Muscle of arm (tissue), 12 donors: ENCODE data around the gene AHSA1. TPM values are rescaled to one million over a fixed set of nuclear protein-coding genes. Genes with fewer than 3 reads are reported as not detected.

Experiments used
- DNase-seq: peaks from one replicate; pipeline ENCODE4 v3.0.0-alpha.2; 2013
- polyA plus RNA-seq, 12 donors: library from polyadenylated mRNA; unstranded; fragments of 120-200 nt; gene quantifications; one replicate each; pipeline ENCODE4 v1.2.1, GENCODE V29; 2013; ENCODE audit not compliant: insufficient read length in 12 of 12

AHSA1 gene
- polyA plus RNA-seq, 12 donors, result 95.4 to 171 (median 144) TPM; not detected in 1

DNA sequence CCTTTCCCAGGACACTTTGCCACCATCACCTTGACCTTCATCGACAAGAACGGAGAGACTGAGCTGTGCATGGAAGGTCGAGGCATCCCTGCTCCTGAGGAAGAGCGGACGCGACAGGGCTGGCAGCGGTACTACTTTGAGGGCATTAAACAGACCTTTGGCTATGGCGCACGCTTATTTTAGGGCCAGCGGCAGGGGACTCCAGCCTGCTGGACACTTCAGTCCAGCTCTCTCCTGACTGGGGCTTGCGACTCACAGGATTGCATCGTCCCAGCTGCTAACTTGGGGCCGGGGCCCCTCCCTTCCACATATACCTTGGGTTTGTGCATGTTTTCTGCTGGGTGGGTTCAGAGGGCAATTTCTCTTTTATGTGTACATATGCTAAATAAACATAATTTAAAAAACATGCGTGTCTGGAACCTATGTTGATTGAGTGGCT is 11.2 kb downstream of the AHSA1 start:
- no peak for DNase-seq

DNA sequence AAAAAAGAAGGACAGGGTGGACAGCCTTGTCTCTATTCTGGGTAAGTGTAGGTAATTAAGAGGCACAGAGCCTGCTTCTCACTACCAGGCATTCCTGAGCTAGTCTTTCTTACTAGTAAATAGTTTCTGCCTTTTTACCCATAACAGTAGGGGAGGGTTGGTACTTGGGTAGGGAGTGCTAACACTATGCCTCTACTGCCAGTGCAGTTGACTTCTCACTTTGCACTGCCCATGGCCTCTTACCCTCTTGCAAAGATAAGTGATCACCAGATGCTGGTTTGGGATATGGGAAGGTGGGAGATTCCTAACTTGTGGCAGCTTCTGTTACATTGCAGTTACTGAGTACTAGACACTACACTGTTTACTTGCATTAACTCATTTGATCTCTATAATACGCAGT is 11.6 kb downstream of the AHSA1 start:
- no peak for DNase-seq

DNA sequence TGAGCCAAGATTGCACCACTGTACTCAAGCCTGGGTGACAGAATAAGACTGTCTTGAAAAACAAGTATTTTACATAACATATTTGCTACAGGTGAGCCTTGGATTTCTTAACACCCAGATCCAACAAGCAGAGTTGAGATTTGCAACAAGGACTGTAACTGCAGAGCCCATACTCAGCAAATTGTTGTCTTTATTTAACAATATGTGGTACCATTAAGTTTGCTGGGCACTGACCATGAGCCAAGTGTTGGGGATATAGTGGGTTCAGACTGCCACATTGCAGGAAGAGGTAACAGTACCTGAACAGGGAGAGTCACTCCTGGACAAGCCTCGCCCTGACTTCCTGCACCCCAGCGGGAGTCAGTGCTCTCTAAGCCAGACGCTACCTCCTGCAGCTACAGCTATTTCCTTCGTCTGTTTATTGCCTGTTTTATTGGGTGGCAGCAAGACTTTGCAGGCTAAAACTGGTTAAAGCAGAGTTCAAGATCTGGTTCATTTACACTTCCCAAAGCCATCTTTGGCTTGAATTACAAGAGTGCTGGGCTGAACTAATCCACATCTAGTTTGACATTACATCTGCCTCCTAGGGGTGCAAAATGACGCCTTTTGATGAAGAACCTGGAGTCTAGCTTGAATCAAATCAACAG is 12.5 kb downstream of the AHSA1 start:
- no peak for DNase-seq

DNA sequence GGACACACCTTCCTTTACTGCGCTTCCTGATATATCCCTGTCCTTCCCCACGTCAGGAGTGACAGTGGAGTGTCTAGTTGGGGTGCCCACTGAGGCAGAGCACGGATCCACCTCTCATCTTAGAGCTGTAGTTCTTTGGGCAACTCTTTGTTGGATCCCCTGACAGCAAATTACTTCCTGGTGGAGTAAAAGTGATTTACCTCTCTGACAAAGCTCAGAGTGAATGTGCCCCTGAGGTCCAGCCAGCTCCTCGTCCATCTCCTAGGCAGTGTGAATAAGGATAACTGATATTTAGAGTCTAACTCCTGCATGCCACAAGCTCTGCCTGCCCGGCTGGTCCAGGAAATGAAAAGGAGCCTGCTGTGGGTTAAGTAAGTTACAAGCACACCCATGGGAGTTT is 16.0 kb downstream of the AHSA1 start:
- no peak for DNase-seq

DNA sequence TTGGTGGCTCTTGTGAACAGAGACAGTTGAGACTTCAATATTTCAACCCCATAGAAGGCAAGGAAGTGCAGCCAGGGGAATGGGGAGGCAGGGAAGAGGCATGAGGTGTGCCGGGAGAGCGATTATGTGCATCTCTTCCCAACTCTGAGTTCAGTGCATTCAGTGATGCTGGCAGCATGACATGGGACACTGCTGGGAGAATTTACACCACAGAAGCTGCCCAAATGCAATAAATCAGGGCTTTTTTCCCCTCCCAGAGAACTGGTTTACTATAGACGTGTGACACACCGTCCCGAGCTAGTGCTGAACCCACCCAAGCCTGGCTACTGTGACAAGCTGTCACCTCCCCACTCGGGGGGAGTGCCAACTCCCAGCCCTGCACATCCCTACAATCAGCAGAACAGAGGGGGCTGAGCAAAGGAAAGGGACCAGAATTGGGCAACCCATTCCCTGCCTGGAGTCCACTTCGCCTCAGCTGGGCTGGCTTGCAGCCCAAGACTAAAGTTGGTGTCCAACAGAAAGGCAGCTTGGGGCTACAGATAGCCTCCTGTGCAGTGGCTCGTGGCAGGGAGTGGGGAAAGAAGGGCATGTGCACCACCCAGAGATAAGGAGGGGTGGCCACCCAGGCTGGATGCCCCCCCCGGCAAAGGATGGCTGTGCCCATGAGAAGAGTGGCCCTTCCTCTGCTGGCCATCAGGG is 16.7 kb downstream of the AHSA1 start:
- no peak for DNase-seq

DNA sequence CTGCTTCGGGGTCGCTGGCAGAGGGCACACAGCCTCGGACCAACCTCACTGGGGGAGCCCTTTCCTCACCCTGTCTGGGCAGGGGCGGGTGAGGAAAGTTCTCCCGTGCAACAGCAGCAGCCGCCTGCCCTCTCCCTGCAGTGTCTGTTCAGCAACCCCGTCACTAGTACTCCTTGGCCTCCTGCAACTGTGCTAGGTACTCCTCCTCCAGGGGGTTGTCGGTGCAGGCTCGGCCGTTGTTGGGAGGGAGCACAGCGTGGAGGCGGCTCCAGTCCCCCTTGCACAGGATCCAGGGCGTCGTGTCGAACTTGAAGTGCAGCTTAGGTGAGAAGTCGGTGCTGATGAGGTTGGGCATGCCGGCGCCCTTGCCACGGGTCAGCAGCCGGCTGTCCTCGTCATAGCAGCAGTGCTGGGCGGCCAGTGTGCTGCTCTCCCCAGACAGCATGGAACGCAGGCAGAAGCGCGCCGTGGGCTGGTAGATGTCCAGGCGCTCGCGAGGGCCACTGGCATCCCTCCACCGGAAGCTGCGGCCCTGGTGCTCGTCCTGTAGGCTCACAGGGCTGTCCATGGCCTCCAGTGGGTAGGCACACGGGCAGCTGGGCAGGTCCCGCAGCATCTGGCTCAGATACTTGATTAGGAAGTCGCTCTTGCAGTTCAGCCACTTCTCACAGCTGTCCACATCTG is 17.7 kb downstream of the AHSA1 start:
- no peak for DNase-seq

DNA sequence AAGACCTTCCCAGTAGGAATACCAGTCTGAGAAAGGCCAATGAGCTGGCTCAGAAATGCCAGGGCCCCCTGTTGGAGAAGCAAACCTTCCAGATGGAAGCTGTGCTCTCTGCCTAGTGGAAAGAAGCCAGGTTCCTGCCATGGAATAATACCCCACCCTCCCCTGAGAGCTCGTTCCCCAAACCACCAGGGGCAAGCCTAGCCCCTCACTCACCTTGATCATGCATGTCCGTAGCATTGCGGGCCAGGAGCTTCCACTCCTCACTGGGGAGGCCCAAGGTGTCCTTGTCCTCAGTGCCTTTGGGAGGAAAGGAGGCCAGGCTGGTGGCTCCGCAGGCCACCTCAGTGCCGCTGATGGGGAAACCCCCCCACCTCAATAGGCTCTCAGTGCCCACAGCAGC is 20.1 kb downstream of the AHSA1 start:
- no peak for DNase-seq

DNA sequence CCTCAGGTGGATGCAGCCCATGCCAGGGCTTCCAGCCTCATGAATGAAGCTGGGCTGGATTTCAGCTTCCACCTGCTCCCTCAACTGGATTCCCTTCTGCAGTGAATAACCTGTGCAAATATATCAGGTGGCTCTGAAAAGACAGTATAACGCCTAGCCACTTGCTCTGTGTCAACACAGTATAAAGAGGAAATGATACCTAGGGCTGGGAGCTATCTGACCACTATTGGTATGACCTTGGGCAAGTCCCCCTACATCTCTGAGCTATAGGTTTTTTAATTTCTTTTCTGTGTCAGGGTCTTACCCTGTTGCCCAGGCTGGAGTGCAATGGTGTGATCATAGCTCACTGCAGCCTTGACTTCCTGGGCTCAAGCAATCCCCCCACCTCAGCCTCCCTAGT is 20.9 kb downstream of the AHSA1 start:
- no peak for DNase-seq

DNA sequence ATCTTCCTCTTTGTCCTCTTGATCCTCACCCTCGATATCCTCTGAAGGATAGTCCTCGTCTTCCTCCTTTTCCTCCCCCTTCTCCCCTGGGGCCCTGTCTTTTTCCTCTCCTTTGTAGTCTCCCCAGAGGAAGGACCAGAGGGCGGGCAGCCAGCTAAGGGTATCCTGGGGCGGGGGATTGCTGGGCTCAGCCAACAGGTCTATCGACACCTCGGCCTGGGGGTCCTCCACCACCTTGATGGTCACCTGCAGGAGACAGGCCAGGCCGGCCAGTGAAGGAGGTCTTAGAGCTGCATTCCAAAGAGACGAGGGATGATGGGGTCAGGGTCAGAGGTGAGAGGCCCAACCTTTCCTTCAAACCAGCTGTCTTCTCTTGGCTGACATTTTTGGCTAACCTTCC is 24.5 kb downstream of the AHSA1 start:
- no peak for DNase-seq

DNA sequence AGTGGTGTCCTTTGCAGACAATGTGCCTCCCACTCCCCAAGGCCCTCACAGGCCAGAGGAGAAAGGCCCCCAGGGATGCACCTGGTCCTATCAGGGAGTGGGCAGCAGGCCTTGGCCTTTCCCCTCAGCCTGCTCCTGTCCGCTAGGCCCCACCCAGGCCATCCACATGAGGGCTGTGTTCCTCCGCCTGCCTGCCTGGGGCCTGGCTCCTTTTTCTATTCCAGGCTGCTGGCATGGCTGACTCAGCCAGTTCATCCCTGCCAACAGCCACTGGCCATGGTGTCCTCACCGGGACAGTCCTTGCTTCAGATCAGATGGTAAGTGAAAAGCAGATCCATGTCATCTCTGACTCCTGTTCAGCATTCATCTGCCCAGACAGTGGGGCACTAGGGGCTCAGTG is 27.4 kb downstream of the AHSA1 start:
- no peak for DNase-seq

DNA sequence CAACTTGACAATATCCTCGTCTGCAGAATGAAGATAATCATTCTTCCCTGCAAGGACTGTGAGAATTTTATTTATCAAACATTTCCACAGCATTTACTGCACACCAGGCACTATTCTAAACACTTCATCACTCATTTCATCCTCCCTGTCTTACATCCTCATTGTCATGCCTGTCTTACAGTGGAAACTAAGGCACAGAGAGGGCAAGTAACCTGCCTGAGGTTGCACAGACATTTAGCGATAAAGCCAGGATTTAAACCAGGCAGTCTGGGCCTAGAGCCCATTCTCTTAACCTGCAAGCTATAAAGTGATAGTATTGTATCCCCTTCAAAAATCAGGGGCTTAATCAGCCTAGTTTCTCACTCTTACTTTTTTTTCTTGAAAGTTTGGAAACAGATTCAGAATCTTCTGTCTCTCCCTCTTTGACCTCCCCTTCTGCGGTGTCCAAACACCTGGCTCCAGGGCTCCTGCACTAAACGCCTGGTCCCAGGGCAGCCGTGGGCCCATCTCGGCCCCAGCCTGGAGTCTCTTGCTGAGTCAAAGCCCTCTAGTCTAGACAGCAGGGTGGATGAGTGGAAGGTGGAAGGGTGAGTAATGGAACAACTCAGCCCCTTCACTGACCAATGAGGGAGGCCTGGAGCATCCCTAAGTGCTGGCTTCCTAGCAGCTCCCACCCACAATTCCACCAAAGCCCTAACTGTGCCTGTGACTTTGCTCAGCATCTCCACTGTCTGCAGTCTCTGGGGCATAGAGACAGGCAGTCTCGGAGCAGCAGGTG is 28.2 kb downstream of the AHSA1 start:
- DNase-seq, result no peak

DNA sequence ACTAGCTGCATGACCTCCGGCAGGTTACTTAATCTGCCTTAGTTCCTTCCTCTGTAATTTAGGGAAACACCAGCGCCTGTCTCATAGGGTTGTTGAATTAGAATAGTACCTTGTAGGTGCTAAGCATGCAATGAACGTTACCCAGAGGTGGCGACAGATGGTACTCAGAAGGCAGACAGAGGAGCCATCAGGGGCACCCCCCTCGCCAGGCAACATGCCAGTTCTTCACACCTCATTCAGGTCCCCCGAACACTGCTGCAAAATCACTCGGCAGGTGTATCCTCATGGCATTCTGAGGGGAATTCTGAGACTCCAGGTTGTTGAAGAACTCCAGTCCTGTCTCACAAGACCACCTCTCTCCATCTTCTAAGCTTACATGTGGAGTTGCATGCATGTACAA is 30.7 kb downstream of the AHSA1 start:
- DNase-seq, result no peak

DNA sequence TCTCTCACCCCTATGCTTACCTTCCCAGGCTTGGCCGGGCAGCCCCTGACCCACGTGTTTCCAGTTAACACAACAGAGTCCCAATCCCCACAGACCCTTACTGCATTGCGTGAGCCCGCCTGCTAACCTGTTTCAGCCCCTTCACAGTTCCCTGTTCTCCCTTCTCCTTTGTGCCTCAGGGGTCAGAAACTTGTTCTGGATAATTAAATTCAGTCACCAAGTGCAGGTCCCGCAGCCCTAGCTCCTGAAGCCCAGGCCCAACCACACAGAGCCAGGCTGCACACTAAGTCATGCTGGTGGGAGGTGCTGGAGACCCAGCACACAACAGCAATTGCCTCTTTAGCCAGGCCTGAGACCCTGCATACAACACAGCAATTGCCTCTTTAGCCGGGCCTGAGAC is 31.1 kb downstream of the AHSA1 start:
- no peak for DNase-seq

DNA sequence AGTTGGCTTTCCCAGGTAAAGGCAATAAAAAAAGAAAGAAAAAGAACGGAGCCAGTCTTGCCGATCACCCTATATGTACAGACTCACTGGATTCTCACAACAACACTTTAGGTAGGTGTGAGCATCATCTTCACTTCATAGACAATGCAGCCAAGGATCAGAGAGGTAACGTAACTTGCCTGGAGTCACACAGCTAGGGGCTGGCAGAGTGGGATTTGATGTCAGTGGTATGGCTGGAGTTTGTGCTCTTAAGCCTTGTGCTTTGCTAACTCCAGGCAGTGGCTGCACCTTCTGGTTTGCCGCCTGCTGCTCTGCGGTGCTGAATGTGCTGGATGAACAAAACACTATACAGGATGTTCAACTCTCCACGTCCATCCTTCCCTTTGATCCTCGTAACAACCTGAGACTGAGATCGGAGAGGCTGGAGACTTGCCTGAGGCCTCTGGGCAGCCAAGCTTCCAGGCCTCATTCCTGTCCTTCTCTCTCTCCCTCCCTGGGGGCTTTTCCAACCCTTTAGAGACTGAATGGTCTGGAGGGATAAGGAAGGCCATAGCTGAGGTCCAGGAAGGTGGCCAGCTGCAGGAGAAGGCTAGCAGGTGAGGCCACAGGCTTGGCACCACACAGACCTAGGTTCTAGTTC is 32.6 kb downstream of the AHSA1 start:
- DNase-seq, result no peak

DNA sequence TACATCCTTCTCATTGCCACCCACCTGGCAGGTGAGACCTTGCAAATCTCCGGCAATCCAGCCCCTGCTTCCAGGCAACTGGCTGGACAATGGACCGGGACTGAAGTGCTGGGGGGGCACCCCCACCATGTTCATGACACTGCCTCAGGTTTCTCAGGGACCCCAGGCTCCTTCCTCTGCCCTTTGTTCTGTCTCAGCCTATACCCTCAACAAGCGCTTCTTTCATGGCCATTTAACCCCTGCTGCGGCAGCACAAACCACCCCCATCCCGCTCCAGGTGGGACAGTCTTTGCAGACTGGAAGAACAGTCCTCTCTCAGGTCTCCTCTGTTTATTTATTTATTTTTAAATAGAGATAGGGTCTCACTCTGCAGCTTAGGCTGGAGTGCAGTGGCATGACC is 33.2 kb downstream of the AHSA1 start:
- DNase-seq, result no peak

DNA sequence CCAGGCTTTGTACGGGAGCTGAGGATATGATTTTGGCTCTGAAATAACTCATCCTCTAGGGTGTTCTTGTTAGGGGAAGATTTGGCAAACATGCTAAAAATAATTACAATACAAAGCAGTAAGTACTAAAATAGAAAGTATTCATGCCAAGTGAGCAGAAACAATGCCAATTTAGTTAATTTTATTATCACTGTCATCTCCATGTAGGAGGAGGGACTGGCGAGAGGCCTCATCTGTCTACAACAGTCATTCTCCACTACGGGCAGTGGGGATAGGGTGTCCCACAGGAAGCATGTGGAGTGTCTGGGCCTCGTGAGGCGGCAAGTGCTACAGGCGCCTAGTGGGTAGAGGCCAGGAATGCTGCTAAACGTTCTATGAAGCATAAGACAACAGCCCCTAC is 37.4 kb downstream of the AHSA1 start:
- DNase-seq, result no peak

DNA sequence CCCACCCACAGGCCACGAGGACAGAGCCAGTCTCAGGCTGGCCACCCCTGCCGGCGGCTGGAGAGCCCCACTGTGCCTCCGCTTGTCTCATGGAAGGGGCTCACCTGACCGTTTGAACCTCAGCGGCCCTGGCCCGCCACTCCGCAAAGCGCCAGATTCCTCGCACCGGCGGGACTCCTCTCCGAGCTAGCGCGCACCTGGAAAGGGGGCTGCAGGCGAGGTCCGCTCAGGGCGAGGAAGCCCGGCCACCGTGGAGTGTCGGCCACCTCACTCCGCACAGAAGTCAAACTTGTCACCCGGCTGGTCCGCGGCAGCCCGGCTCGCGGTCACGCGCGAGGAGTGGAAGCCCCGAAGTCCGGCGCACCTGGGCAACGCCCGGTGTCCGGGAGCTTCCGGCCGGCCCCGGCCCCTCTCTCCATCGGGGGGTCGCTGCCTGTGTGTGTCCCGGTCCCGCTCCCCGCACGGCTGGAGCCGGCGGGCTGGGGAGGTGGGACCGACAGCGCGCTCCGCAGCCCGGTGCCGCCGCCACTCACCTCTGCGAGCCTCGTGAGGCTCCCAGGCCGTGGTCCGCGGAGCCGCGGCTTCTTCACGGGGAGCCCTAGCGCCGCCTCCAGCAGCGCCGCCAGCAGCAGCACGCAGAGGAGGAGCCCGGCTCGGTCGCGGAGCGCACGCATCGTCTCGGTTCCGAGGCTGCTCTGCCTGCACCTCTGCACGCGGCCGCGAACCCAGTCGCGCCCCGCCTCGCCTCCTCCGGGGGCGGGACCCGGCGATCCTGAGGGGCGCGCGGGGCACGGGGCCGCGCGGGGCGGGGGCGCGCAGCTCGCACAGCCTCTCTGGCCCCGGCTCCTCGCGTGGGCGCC is 40.5 kb downstream of the AHSA1 start, which contains the start of gene ISM2:
TSS of gene ISM2 (minus strand) at position 697 of the 860 bp plus-strand sequence. CDS start at position 674, 23 bp downstream.
- DNase-seq, result peak; percentile 14

DNA sequence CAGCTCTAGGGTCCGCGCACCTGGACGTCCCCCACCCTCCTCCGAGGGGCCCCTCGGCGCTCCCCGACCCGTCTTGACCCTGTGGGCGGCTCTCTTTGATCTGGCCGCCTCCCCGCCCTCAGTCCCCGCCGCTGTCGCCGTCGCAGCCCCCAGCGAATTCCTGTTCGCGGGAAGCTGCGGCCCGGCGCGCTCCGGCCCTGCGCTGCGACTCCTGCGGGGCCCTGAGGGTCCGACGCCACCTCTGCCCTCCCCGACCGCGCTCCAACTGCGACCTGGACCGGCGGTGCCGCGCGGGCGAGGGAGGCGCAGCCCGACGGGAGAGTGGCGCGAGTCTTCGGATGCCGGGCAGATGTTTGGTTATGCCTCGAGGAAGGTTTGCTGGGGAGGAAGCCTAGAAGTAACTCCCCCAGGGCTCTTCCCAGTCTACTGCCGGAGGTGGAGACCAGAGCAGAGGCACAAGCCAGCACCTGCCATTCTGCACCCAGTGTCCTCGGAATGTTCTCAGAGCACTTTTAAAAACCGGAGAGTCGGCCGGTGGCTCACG is 41.2 kb downstream of the AHSA1 start:
- DNase-seq, result no peak

DNA sequence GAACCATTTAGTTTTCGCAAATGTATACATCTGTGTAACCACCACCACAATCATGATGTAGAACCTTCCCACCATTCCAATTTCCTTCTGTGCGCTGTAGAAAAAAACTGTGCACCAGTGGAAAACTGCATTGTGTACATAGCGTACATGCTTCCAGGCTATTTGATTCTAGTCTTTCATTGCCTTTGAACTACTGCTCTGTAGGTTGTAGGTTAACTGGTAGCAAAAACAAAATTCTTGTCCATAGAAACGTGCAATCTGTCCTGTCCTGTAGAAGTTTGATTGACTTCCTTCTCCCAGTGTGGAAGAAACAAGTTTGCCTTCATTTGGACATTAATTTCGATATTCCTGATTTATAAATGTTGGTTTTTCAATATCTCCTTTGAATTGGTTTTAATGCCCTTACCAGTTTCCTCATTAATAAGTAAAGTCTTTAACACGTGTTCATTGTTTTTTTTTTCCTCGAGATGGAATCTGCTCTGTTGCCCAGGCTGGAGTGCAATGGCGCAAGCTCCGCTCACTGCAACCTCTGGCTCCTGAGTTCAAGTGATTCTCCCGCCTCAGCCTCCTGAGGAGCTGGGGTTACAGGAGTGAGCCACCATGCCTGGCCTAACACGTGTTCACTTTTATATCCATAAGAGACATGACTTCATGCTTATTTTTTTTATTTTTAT is 44.4 kb downstream of the AHSA1 start:
- DNase-seq, result no peak

DNA sequence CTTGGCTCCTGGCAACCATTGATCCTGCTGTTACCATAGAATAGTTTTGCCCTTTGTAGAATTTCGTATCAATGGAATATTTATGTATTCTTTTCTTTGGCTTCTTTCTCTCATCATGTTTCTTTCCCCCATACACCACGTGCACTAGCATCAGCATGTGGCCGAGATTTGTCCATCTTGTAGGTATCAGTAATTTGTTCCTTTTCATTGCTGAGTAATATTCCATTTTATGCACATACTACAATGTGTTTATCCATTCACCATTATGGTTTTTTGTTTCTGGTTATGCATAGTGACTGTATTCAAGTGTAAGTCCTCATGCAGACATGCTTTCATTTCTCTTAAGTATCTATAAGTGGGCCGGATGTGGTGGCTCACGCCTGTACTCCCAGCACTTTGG is 45.2 kb downstream of the AHSA1 start:
- DNase-seq, result no peak
